ENCODE results near the gene SECISBP2. TPM values are rescaled to one million over a fixed set of nuclear protein-coding genes. Genes with fewer than 3 reads are reported as not detected.

The SECISBP2 gene
- total RNA-seq, 1 donor from 2014 or later, result 23.1 TPM

- DNase-seq (ENCODE audit: low read depth, low spot score), result no peak
Measured at GRCh38 chr9:89380437-89381307, 62.4 kb downstream of the SECISBP2 start.

- DNase-seq (ENCODE audit: low read depth, low spot score), result no peak
Measured at GRCh38 chr9:89381308-89381609, 63.0 kb downstream of the SECISBP2 start.

- DNase-seq (ENCODE audit: low read depth, low spot score), result no peak
Measured at GRCh38 chr9:89382026-89382986, 64.0 kb downstream of the SECISBP2 start.

- no peak for DNase-seq (ENCODE audit: low read depth, low spot score)
Measured at GRCh38 chr9:89383030-89383720, 64.9 kb downstream of the SECISBP2 start.

- DNase-seq (ENCODE audit: low read depth, low spot score), result no peak
Measured at GRCh38 chr9:89383721-89384300, 65.5 kb downstream of the SECISBP2 start.

GRCh38 chr9:89384783-89385182 lies 66.5 kb downstream of the SECISBP2 start:
- no peak for DNase-seq (ENCODE audit: low read depth, low spot score)

GRCh38 chr9:89386206-89386605 lies 67.9 kb downstream of the SECISBP2 start:
- DNase-seq (ENCODE audit: low read depth, low spot score), result no peak

GRCh38 chr9:89386797-89387196 lies 68.5 kb downstream of the SECISBP2 start:
- DNase-seq (ENCODE audit: low read depth, low spot score), result no peak

GRCh38 chr9:89387197-89387849 lies 69.0 kb downstream of the SECISBP2 start:
- no peak for DNase-seq (ENCODE audit: low read depth, low spot score)

GRCh38 chr9:89388084-89388867 lies 70.0 kb downstream of the SECISBP2 start:
- no peak for DNase-seq (ENCODE audit: low read depth, low spot score)

GRCh38 chr9:89388868-89389177 lies 70.5 kb downstream of the SECISBP2 start:
- DNase-seq (ENCODE audit: low read depth, low spot score), result no peak

GRCh38 chr9:89390068-89390555 lies 71.8 kb downstream of the SECISBP2 start:
- DNase-seq (ENCODE audit: low read depth, low spot score), result no peak

GRCh38 chr9:89390578-89391116 lies 72.3 kb downstream of the SECISBP2 start:
- no peak for DNase-seq (ENCODE audit: low read depth, low spot score)

GRCh38 chr9:89391585-89391984 lies 73.3 kb downstream of the SECISBP2 start:
- DNase-seq (ENCODE audit: low read depth, low spot score), result no peak

GRCh38 chr9:89394412-89394811 lies 76.1 kb downstream of the SECISBP2 start:
- no peak for DNase-seq (ENCODE audit: low read depth, low spot score)

GRCh38 chr9:89395931-89396710 lies 77.8 kb downstream of the SECISBP2 start:
- no peak for DNase-seq (ENCODE audit: low read depth, low spot score)

GRCh38 chr9:89397471-89397870 lies 79.2 kb downstream of the SECISBP2 start:
- no peak for DNase-seq (ENCODE audit: low read depth, low spot score)

GRCh38 chr9:89398621-89399020 lies 80.3 kb downstream of the SECISBP2 start:
- no peak for DNase-seq (ENCODE audit: low read depth, low spot score)

Data from pulmonary artery endothelial cell (primary cell).